Endothelial cell (in vitro differentiated cells): ENCODE data around the gene CD33. TPM values are rescaled to one million over a fixed set of nuclear protein-coding genes. Genes with fewer than 3 reads are reported as not detected.

Experiments used
- DNase-seq: peaks from one replicate; pipeline ENCODE4 v3.0.0; 2021; ENCODE audit warnings: low spot score
- H3K27ac Mint-ChIP-seq: one replicate; pipeline ENCODE4 v1.8.0; 2021; ENCODE audit warnings: mixed read lengths, inconsistent platforms; ENCODE audit not compliant: unreplicated experiment
- H3K27me3 Mint-ChIP-seq: one replicate; pipeline ENCODE4 v1.8.0; 2021; ENCODE audit warnings: mild to moderate bottlenecking, moderate library complexity, mixed read lengths, inconsistent platforms; ENCODE audit not compliant: unreplicated experiment
- H3K36me3 Mint-ChIP-seq: one replicate; pipeline ENCODE4 v1.8.0; 2021; ENCODE audit warnings: mild to moderate bottlenecking, low read depth, mixed read lengths, inconsistent platforms; ENCODE audit not compliant: unreplicated experiment
- H3K4me1 Mint-ChIP-seq: one replicate; pipeline ENCODE4 v1.8.0; 2021; ENCODE audit warnings: mild to moderate bottlenecking, mixed read lengths, inconsistent platforms; ENCODE audit not compliant: unreplicated experiment
- H3K4me3 Mint-ChIP-seq: one replicate; pipeline ENCODE4 v1.8.0; 2021; ENCODE audit warnings: mild to moderate bottlenecking, mixed read lengths, inconsistent platforms; ENCODE audit not compliant: unreplicated experiment
- H3K9me3 Mint-ChIP-seq: one replicate; pipeline ENCODE4 v1.8.0; 2021; ENCODE audit warnings: mixed read lengths, inconsistent platforms; ENCODE audit not compliant: unreplicated experiment
- CTCF ChIP-seq: fragments of 200-600 bp; sonication (generic); IDR thresholded peaks from one replicate; pipeline ENCODE4 v1.5.0; 2021; ENCODE audit warnings: antibody characterized with exemption; ENCODE audit not compliant: unreplicated experiment
- total RNA-seq: library from RNA; stranded (reverse); fragmentation: NEBNext Ultra II Directional; extraction: Animal tissue kit (Norgen Biotek cat#: 25700); gene quantifications from one replicate; pipeline ENCODE4 v1.2.1, GENCODE V29; 2021; ENCODE audit not compliant: unreplicated experiment

The CD33 gene
- total RNA-seq, 1 donor from 2014 or later, result 21.7 TPM

GRCh38 chr19:51185069-51185867 is 39.6 kb upstream of the CD33 start:
- H3K4me3 Mint-ChIP-seq, result no peak overlapping the region
- H3K27ac Mint-ChIP-seq, result no peak overlapping the region
- H3K36me3 Mint-ChIP-seq, result no peaks in the 10 kb centered on the region
- H3K27me3 Mint-ChIP-seq, result peaks cover 10% of the 10 kb centered on the region
- peaks cover 5% of the 10 kb centered on the region for H3K4me1 Mint-ChIP-seq
- H3K9me3 Mint-ChIP-seq, result no peaks in the 10 kb centered on the region
- TF ChIP-seq CTCF, result no peak
- no peak for DNase-seq

- H3K27me3 Mint-ChIP-seq, result peaks cover 10% of the 10 kb centered on the region
- no peak overlapping the region for H3K27ac Mint-ChIP-seq
- no peak for DNase-seq
- H3K36me3 Mint-ChIP-seq, result no peaks in the 10 kb centered on the region
- peaks cover 5% of the 10 kb centered on the region for H3K4me1 Mint-ChIP-seq
- no peak overlapping the region for H3K4me3 Mint-ChIP-seq
- TF ChIP-seq CTCF, result no peak
- H3K9me3 Mint-ChIP-seq, result no peaks in the 10 kb centered on the region
These were observed 39.0 kb upstream of the CD33 start for GRCh38 chr19:51185868-51186215.

GRCh38 chr19:51186323-51186722 is 38.6 kb upstream of the CD33 start:
- no peak overlapping the region for H3K4me3 Mint-ChIP-seq
- peaks cover 12% of the 10 kb centered on the region for H3K27me3 Mint-ChIP-seq
- H3K9me3 Mint-ChIP-seq, result no peaks in the 10 kb centered on the region
- no peaks in the 10 kb centered on the region for H3K36me3 Mint-ChIP-seq
- H3K4me1 Mint-ChIP-seq, result peaks cover 5% of the 10 kb centered on the region
- no peak for DNase-seq
- TF ChIP-seq CTCF, result no peak
- H3K27ac Mint-ChIP-seq, result no peak overlapping the region

- Mint-ChIP-seq H3K9me3 (no peaks in the 10 kb centered on the region), H3K27me3 (peaks cover 11% of the 10 kb centered on the region), H3K27ac (no peak overlapping the region), H3K4me3 (no peak overlapping the region), H3K36me3 (no peaks in the 10 kb centered on the region), H3K4me1 (peaks cover 5% of the 10 kb centered on the region)
- no peak for TF ChIP-seq CTCF
- no peak for DNase-seq
These were observed 37.3 kb upstream of the CD33 start for GRCh38 chr19:51187395-51188226.

- DNase-seq, result no peak
- Mint-ChIP-seq H3K27me3 (peaks cover 11% of the 10 kb centered on the region), H3K27ac (no peak overlapping the region), H3K36me3 (no peaks in the 10 kb centered on the region), H3K4me1 (peaks cover 5% of the 10 kb centered on the region), H3K9me3 (no peaks in the 10 kb centered on the region), H3K4me3 (no peak overlapping the region)
- no peak for TF ChIP-seq CTCF
These were observed 36.7 kb upstream of the CD33 start for GRCh38 chr19:51188227-51188559.
